Fibroblast of villous mesenchyme (primary cell): ENCODE measurements around the gene ZNF32. TPM values are rescaled to one million over a fixed set of nuclear protein-coding genes. Genes with fewer than 3 reads are reported as not detected.

Experiments
- DNase-seq: peaks from one replicate; pipeline ENCODE4 v3.0.0-alpha.2; 2010; ENCODE audit warnings: low read depth
- H3K4me3 ChIP-seq: 2 replicates; pipeline ENCODE4 v1.5.1; 2011; ENCODE audit warnings: low read depth, mild to moderate bottlenecking, low read length
- CTCF ChIP-seq: IDR thresholded peaks from 2 replicates; pipeline ENCODE4 v1.5.1; 2012; ENCODE audit warnings: low read depth, mild to moderate bottlenecking, low read length; ENCODE audit not compliant: insufficient read depth
- total RNA-seq: library from RNA; depleted of rRNA; stranded (reverse); fragments of >200 nt; gene quantifications from 2 replicates; pipeline ENCODE4 v1.2.3, GENCODE V29; 2012

Gene ZNF32
- total RNA-seq, 1 donor, result 30.7 TPM

- no peak for DNase-seq
- no peak for TF ChIP-seq CTCF
- H3K4me3 ChIP-seq, result no peak overlapping the region
Measured at GRCh38 chr10:43666552-43666951, 17.9 kb upstream of the ZNF32 start.

GRCh38 chr10:43665054-43665453 lies 16.4 kb upstream of the ZNF32 start:
- TF ChIP-seq CTCF, result no peak
- peak; percentile 28 for DNase-seq
- H3K4me3 ChIP-seq, result no peak overlapping the region

- no peak for DNase-seq
- no peak for TF ChIP-seq CTCF
- no peak overlapping the region for H3K4me3 ChIP-seq
Measured at GRCh38 chr10:43658227-43658626, 9.5 kb upstream of the ZNF32 start.

GRCh38 chr10:43655311-43655710 lies 6.6 kb upstream of the ZNF32 start:
- TF ChIP-seq CTCF, result no peak
- DNase-seq, result no peak
- no peak overlapping the region for H3K4me3 ChIP-seq

- peak; percentile 7 for DNase-seq
- no peak for TF ChIP-seq CTCF
- no peak overlapping the region for H3K4me3 ChIP-seq
Measured at GRCh38 chr10:43653746-43654145, 5.1 kb upstream of the ZNF32 start.

GRCh38 chr10:43649185-43649523 lies 473 bp upstream of the ZNF32 start:
- no peak for DNase-seq
- no peak for TF ChIP-seq CTCF
- peak overlapping the region; percentile 67 for H3K4me3 ChIP-seq

GRCh38 chr10:43648095-43648397 lies 635 bp downstream of the ZNF32 start:
- no peak for TF ChIP-seq CTCF
- no peak for DNase-seq
- H3K4me3 ChIP-seq, result peak overlapping the region; percentile 67
